WTC11 (cell line): ENCODE results near the gene ZBTB7B.

ENCODE experiments used
- CREM ChIP-seq: sonication (generic); formaldehyde crosslinking; IDR thresholded peaks from 2 replicates; pipeline ENCODE4 v1.8.1; 2022; ENCODE audit warnings: mild to moderate bottlenecking, missing genetic modification reagents, moderate library complexity
- ELF4 ChIP-seq: sonication (generic); formaldehyde crosslinking; IDR thresholded peaks from 2 replicates; pipeline ENCODE4 v1.8.1; 2022; ENCODE audit warnings: low read depth, mild to moderate bottlenecking, moderate library complexity, missing genetic modification reagents
- NR1H2 ChIP-seq: sonication (generic); formaldehyde crosslinking; IDR thresholded peaks from 2 replicates; pipeline ENCODE4 v1.9.0; 2021; ENCODE audit warnings: mild to moderate bottlenecking, moderate library complexity, missing genetic modification reagents
- ZNF416 ChIP-seq: fragments of 250-450 bp; sonication (Bioruptor Pico); IDR thresholded peaks from 2 replicates; pipeline ENCODE4 v1.9.0; 2021; ENCODE audit warnings: mild to moderate bottlenecking, inconsistent platforms
- ZNF671 ChIP-seq: fragments of 250-450 bp; sonication (Bioruptor Pico); IDR thresholded peaks from 2 replicates; pipeline ENCODE4 v1.8.0; 2021; ENCODE audit warnings: mild to moderate bottlenecking

DNA sequence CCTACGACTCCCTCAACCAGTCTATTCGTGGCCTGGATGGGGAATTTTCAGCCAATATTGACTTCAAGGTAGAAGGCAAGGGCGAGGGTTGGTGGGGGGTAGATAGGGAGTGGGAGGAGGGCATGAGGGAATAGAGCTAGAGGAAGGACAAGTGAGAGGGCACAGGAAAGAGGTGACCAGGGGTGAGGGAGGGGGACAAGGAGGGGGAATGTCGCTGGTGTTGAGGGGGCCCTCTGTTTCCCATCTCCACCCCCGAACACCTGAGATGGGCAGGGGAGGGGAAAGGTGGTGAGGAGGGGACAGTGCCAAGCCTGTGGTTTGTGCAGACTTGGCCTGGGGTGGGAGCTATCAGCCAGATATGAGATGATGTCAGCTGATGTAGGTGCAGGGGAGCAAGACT lies 40.2 kb downstream of the ZBTB7B start:
- TF ChIP-seq ELF4 (CRISPR knock-in tag) = no peak
- TF ChIP-seq ZNF416 = no peak
- TF ChIP-seq ZNF671 (CRISPR knock-in tag) = no peak
- no peak for TF ChIP-seq CREM
- no peak for TF ChIP-seq NR1H2 (CRISPR knock-in tag)
